Neural crest cell (in vitro differentiated cells): ENCODE results near the gene RPS24. TPM values are rescaled to one million over a fixed set of nuclear protein-coding genes. Genes with fewer than 3 reads are reported as not detected.

Source experiments
- DNase-seq: peaks from one replicate; pipeline ENCODE4 v3.0.0; 2021; ENCODE audit warnings: low read depth, mixed read lengths, low spot score
- H3K27ac Mint-ChIP-seq: one replicate; pipeline ENCODE4 v1.8.0; 2021; ENCODE audit warnings: mild to moderate bottlenecking, mixed read lengths; ENCODE audit not compliant: unreplicated experiment
- H3K27me3 Mint-ChIP-seq: 2 replicates; pipeline ENCODE4 v1.8.0; 2021; ENCODE audit warnings: low read depth, mild to moderate bottlenecking, mixed read lengths
- H3K36me3 Mint-ChIP-seq: 2 replicates; pipeline ENCODE4 v1.8.0; 2021; ENCODE audit warnings: low read depth, mild to moderate bottlenecking, mixed read lengths
- H3K4me1 Mint-ChIP-seq: 2 replicates; pipeline ENCODE4 v1.8.0; 2021; ENCODE audit warnings: mixed read lengths
- H3K4me3 Mint-ChIP-seq: one replicate; pipeline ENCODE4 v1.8.0; 2021; ENCODE audit warnings: mild to moderate bottlenecking, mixed read lengths
- H3K9me3 Mint-ChIP-seq: 2 replicates; pipeline ENCODE4 v1.8.0; 2021; ENCODE audit warnings: mixed read lengths
- CTCF ChIP-seq: fragments of 200-600 bp; sonication (generic); conservative IDR thresholded peaks from 2 replicates; pipeline ENCODE4 v1.5.0; 2021; ENCODE audit warnings: antibody characterized with exemption, mild to moderate bottlenecking
- total RNA-seq: library from RNA; stranded (reverse); gene quantifications from 2 replicates; pipeline ENCODE4 v1.2.1, GENCODE V29; 2021

Gene RPS24
- total RNA-seq, 1 donor from 2014 or later, result 1,546 TPM

- TF ChIP-seq CTCF, result no peak
- Mint-ChIP-seq H3K36me3 (peaks cover 20% of the 10 kb centered on the region), H3K9me3 (no peaks in the 10 kb centered on the region), H3K27me3 (no peaks in the 10 kb centered on the region), H3K4me1 (no peaks in the 10 kb centered on the region), H3K4me3 (no peak overlapping the region), H3K27ac (no peak overlapping the region)
- DNase-seq, result no peak
These were observed 14.4 kb upstream of the RPS24 start for GRCh38 chr10:78019264-78019663.

- Mint-ChIP-seq H3K27ac (no peak overlapping the region), H3K27me3 (no peaks in the 10 kb centered on the region), H3K36me3 (peaks cover 27% of the 10 kb centered on the region), H3K4me3 (no peak overlapping the region), H3K4me1 (no peaks in the 10 kb centered on the region), H3K9me3 (no peaks in the 10 kb centered on the region)
- no peak for TF ChIP-seq CTCF
- no peak for DNase-seq
These were observed 12.5 kb upstream of the RPS24 start for GRCh38 chr10:78021201-78021600.

GRCh38 chr10:78023741-78024140, 9.9 kb upstream of the RPS24 start:
- DNase-seq, result no peak
- no peak for TF ChIP-seq CTCF
- H3K36me3 Mint-ChIP-seq, result peaks cover 30% of the 10 kb centered on the region
- H3K4me1 Mint-ChIP-seq, result peaks cover 7% of the 10 kb centered on the region
- H3K4me3 Mint-ChIP-seq, result no peak overlapping the region
- no peaks in the 10 kb centered on the region for H3K9me3 Mint-ChIP-seq
- no peak overlapping the region for H3K27ac Mint-ChIP-seq
- no peaks in the 10 kb centered on the region for H3K27me3 Mint-ChIP-seq

GRCh38 chr10:78025685-78026364, 7.8 kb upstream of the RPS24 start:
- Mint-ChIP-seq H3K4me3 (peak overlapping the region; percentile 46), H3K27ac (no peak overlapping the region)

GRCh38 chr10:78028438-78029268, 5.0 kb upstream of the RPS24 start:
- TF ChIP-seq CTCF, result no peak
- Mint-ChIP-seq H3K9me3 (no peaks in the 10 kb centered on the region), H3K27ac (peak overlapping the region; percentile 95), H3K36me3 (peaks cover 14% of the 10 kb centered on the region), H3K27me3 (no peaks in the 10 kb centered on the region), H3K4me3 (peak overlapping the region; percentile 99), H3K4me1 (peaks cover 20% of the 10 kb centered on the region)
- DNase-seq, result no peak

More at GRCh38 chr10:78025685-78026364, 7.8 kb upstream of the RPS24 start:
- no peaks in the 10 kb centered on the region for H3K9me3 Mint-ChIP-seq
- H3K27me3 Mint-ChIP-seq, result no peaks in the 10 kb centered on the region
- TF ChIP-seq CTCF, result no peak
- H3K36me3 Mint-ChIP-seq, result peaks cover 25% of the 10 kb centered on the region
- H3K4me1 Mint-ChIP-seq, result peaks cover 17% of the 10 kb centered on the region
- no peak for DNase-seq
